ENCODE data around the gene NPAS3.

GRCh38 chr14:33539918-33540357, 601.3 kb downstream of the NPAS3 start:
- TF ChIP-seq CTCF (IDR thresholded peaks at IDR 0.05): no peak
- TF ChIP-seq POLR2A (IDR thresholded peaks at IDR 0.05): no peak
- TF ChIP-seq EP300 (IDR thresholded peaks at IDR 0.05): no peak

Measured in tibial nerve (tissue), 4 donors.